Measurements from ENCODE around the gene C1QA.
"Not testable (repeated sequence)": the region's sequence is repeated elsewhere in the genome, so short reads cannot be mapped to it uniquely, and the experiment has no call there.

Gene C1QA

DNA sequence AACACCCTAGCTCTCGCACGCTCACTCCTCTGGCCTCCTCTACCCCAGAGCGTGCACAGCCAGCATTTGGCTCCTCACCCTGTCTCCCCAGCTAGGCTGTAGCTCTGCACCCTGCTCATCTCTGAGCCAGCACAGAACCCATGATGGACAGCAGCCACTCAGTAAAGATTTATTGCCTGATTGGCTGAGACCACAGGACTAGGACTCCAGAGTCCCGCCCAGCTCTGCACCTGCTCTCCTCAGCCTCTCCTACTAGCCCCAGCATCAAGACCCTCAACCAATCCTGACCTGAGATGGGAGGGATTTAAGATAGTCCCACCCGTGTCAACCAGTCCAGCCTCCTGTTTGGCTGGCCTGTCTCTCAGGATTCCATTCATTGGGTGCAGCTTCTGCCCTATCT, 25.9 kb downstream of the C1QA start (continued):
- TF ChIP-seq, protein P1, sequence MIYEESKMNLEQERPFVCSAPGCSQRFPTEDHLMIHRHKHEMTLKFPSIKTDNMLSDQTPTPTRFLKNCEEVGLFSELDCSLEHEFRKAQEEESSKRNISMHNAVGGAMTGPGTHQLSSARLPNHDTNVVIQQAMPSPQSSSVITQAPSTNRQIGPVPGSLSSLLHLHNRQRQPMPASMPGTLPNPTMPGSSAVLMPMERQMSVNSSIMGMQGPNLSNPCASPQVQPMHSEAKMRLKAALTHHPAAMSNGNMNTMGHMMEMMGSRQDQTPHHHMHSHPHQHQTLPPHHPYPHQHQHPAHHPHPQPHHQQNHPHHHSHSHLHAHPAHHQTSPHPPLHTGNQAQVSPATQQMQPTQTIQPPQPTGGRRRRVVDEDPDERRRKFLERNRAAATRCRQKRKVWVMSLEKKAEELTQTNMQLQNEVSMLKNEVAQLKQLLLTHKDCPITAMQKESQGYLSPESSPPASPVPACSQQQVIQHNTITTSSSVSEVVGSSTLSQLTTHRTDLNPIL (CRISPR knock-in tag; IDR thresholded peaks at IDR 0.05; ENCODE audit: low read depth) = no peak
- TF ChIP-seq ISL1 (CRISPR knock-in tag; IDR thresholded peaks at IDR 0.05) = no peak
- TF ChIP-seq ZNF8 (CRISPR knock-in tag; IDR thresholded peaks at IDR 0.05) = no peak
- TF ChIP-seq ZFP3 (CRISPR knock-in tag; IDR thresholded peaks at IDR 0.05) = no peak
- TF ChIP-seq TCF4 (CRISPR knock-in tag; IDR thresholded peaks at IDR 0.05; ENCODE audit: borderline replicate concordance) = no peak
- TF ChIP-seq ARNTL (CRISPR knock-in tag; IDR thresholded peaks at IDR 0.05; ENCODE audit: borderline replicate concordance, low read depth) = no peak
- no peak for TF ChIP-seq OSR1 (CRISPR knock-in tag; IDR thresholded peaks at IDR 0.05)
- no peak for TF ChIP-seq SNAI2 (CRISPR knock-in tag; IDR thresholded peaks at IDR 0.05)

DNA sequence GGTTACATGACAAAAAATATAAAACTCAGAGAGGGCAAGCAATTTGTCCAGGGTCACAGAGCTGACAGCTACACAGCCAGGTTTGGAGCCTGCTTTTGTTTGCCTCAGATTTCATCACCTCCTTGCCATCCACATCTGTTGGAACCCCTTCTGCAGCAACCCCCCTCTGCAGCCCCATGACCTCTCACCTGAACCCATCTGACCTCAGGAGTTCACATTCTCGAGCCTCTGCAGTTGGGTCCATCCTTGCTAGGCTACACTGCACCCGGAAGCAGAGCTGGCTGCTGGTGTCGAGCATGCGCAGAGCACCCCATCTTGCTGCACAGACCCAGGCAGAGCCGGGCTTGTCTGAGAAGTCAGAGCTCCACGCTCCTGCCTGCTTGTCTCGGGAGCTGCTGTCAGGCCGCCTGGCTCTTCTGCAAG, 26.6 kb downstream of the C1QA start:
- TF ChIP-seq GLIS3 (CRISPR knock-in tag; IDR thresholded peaks at IDR 0.05) = no peak
- TF ChIP-seq, protein P2, sequence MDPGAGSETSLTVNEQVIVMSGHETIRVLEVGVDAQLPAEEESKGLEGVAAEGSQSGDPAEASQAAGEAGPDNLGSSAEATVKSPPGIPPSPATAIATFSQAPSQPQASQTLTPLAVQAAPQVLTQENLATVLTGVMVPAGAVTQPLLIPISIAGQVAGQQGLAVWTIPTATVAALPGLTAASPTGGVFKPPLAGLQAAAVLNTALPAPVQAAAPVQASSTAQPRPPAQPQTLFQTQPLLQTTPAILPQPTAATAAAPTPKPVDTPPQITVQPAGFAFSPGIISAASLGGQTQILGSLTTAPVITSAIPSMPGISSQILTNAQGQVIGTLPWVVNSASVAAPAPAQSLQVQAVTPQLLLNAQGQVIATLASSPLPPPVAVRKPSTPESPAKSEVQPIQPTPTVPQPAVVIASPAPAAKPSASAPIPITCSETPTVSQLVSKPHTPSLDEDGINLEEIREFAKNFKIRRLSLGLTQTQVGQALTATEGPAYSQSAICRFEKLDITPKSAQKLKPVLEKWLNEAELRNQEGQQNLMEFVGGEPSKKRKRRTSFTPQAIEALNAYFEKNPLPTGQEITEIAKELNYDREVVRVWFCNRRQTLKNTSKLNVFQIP (CRISPR knock-in tag; IDR thresholded peaks at IDR 0.05; ENCODE audit: borderline replicate concordance, low read depth) = no peak
- TF ChIP-seq, protein P1 (CRISPR knock-in tag; IDR thresholded peaks at IDR 0.05; ENCODE audit: low read depth) = no peak
- TF ChIP-seq ZFP30 (CRISPR knock-in tag; IDR thresholded peaks at IDR 0.05) = no peak
- TF ChIP-seq ARNTL (CRISPR knock-in tag; IDR thresholded peaks at IDR 0.05; ENCODE audit: borderline replicate concordance, low read depth) = no peak
- no peak for TF ChIP-seq ESRRG (CRISPR knock-in tag; IDR thresholded peaks at IDR 0.05)
- ATAC-seq = no peak

DNA sequence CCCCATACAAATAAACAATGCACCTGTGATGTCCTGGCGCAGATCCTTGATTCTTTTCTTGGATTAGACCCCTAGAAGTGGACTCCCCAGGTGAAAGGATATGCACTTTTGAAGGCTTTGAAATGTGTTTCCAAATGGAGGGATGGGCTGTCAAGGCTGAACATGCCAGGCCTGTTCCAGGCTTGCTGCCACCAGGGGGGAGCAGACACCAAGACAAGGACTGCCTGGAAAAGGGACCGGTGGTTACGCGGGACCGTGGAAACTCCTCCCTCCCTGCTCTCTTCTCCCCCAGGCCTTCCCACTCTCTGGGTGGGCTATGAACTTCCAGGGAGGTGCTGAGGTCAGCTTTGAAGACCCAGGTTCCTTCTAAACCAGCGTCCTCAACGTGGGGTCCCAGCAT, 29.3 kb downstream of the C1QA start:
- TF ChIP-seq PPARA (CRISPR knock-in tag; IDR thresholded peaks at IDR 0.05; ENCODE audit: borderline replicate concordance) (no peak), ZNF8 (CRISPR knock-in tag; IDR thresholded peaks at IDR 0.05) (no peak), RARB (CRISPR knock-in tag; IDR thresholded peaks at IDR 0.05) (no peak), ESRRG (CRISPR knock-in tag; IDR thresholded peaks at IDR 0.05) (no peak), TCF4 (CRISPR knock-in tag; IDR thresholded peaks at IDR 0.05; ENCODE audit: borderline replicate concordance) (no peak), ZFP30 (CRISPR knock-in tag; IDR thresholded peaks at IDR 0.05) (no peak), ZFP3 (CRISPR knock-in tag; IDR thresholded peaks at IDR 0.05) (no peak), OSR1 (CRISPR knock-in tag; IDR thresholded peaks at IDR 0.05) (no peak), ISL1 (CRISPR knock-in tag; IDR thresholded peaks at IDR 0.05) (no peak), GLIS3 (CRISPR knock-in tag; IDR thresholded peaks at IDR 0.05) (no peak), ZNF70 (CRISPR knock-in tag; IDR thresholded peaks at IDR 0.05) (no peak), ZC3H10 (CRISPR knock-in tag; IDR thresholded peaks at IDR 0.05) (no peak), ARNTL (CRISPR knock-in tag; IDR thresholded peaks at IDR 0.05; ENCODE audit: borderline replicate concordance, low read depth) (no peak), ZNF565 (CRISPR knock-in tag; conservative IDR thresholded peaks at IDR 0.05; ENCODE audit: low read depth) (no peak)
- TF ChIP-seq, protein P3, sequence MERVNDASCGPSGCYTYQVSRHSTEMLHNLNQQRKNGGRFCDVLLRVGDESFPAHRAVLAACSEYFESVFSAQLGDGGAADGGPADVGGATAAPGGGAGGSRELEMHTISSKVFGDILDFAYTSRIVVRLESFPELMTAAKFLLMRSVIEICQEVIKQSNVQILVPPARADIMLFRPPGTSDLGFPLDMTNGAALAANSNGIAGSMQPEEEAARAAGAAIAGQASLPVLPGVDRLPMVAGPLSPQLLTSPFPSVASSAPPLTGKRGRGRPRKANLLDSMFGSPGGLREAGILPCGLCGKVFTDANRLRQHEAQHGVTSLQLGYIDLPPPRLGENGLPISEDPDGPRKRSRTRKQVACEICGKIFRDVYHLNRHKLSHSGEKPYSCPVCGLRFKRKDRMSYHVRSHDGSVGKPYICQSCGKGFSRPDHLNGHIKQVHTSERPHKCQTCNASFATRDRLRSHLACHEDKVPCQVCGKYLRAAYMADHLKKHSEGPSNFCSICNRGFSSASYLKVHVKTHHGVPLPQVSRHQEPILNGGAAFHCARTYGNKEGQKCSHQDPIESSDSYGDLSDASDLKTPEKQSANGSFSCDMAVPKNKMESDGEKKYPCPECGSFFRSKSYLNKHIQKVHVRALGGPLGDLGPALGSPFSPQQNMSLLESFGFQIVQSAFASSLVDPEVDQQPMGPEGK (CRISPR knock-in tag; IDR thresholded peaks at IDR 0.05; ENCODE audit: borderline replicate concordance) = no peak
- TF ChIP-seq, protein P1 (CRISPR knock-in tag; IDR thresholded peaks at IDR 0.05; ENCODE audit: low read depth) = no peak

DNA sequence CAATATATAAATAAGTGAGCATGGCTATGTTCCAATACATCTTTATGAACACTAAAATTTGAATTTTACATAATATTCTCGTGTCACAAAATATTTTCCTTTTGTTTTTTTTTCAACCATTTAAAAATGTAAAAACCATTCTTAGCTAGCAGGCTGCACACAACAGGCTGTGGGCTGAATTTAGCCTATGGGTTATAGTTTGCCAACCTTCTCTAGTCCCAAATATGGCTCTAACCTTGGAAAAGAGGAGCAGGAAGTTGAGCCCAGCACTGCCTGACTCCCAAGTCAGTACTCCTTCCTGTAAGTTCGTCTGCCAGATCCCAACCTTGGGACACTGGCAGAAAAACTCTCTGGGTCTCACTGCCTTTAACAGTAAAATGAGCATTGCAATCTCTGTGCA, 30.0 kb downstream of the C1QA start:
- TF ChIP-seq OSR1 (CRISPR knock-in tag; IDR thresholded peaks at IDR 0.05) (no peak), ESRRG (CRISPR knock-in tag; IDR thresholded peaks at IDR 0.05) (no peak), ZNF8 (CRISPR knock-in tag; IDR thresholded peaks at IDR 0.05) (no peak), CSDC2 (CRISPR knock-in tag; IDR thresholded peaks at IDR 0.05) (no peak), GLIS3 (CRISPR knock-in tag; IDR thresholded peaks at IDR 0.05) (no peak), TOX (CRISPR knock-in tag; IDR thresholded peaks at IDR 0.05; ENCODE audit: borderline replicate concordance) (no peak), ARNTL (CRISPR knock-in tag; IDR thresholded peaks at IDR 0.05; ENCODE audit: borderline replicate concordance, low read depth) (no peak), TCF4 (CRISPR knock-in tag; IDR thresholded peaks at IDR 0.05; ENCODE audit: borderline replicate concordance) (no peak)
- TF ChIP-seq, protein P4, sequence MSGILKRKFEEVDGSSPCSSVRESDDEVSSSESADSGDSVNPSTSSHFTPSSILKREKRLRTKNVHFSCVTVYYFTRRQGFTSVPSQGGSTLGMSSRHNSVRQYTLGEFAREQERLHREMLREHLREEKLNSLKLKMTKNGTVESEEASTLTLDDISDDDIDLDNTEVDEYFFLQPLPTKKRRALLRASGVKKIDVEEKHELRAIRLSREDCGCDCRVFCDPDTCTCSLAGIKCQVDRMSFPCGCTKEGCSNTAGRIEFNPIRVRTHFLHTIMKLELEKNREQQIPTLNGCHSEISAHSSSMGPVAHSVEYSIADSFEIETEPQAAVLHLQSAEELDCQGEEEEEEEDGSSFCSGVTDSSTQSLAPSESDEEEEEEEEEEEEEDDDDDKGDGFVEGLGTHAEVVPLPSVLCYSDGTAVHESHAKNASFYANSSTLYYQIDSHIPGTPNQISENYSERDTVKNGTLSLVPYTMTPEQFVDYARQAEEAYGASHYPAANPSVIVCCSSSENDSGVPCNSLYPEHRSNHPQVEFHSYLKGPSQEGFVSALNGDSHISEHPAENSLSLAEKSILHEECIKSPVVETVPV (CRISPR knock-in tag; IDR thresholded peaks at IDR 0.05) = no peak
- TF ChIP-seq, protein P1 (CRISPR knock-in tag; IDR thresholded peaks at IDR 0.05; ENCODE audit: low read depth) = no peak
- ATAC-seq = no peak

More for the DNA sequence above, 29.3 kb downstream of the C1QA start:
- ATAC-seq = peak; percentile 81

DNA sequence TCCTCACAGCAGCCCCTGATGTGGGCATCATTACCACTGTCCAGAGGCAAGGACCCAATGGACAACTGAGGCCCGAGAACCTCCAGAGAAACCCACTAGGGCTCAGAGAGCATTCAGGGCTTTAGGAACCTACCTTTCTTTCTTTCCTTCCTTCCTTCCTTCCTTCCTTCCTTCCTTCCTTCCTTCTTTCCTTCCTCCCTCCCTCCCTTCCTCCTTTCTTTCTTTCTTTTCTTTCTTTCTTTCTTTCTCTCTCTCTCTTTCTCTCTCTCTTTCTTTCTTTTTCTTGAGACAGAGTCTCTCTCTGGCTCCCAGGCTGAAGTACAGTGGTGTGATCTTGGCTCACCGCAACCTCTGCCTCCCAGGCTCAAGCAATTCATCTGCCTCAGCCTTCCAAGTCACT, 32.4 kb downstream of the C1QA start:
- not testable (repeated sequence) for ATAC-seq
